ENCODE results near the gene RHNO1.

DNA sequence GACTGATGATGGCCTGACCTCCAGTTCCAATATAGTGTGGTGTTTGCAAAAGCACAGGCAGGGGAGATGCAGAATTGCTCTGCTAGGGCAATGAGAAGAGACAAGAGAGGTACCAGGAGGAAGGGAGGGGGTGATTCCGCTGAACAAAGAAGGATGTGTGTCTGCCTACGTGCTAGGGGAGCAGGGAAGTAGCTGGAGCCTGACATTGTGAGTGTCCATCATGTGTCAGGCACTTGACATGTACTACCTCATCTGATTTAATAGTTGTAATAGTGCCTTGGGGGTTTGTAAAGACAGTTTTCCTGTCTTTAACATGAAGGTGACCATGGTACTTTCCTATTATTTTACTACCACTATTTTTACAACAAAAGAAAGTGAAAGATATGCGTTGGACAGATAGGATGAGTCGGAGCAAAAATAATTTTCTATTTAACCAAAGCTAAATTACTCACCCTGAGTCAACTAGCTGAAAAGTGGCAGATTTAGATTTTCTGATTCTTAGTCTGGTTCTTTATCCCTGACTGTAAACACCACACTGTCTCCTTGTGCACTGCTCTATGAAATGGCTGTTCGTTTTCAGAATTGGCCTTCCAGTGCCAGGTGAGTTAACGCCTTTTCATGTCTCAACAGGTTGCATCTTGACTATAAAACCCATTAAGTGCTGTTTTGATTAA, 48.4 kb downstream of the RHNO1 start:
- TF ChIP-seq CTCF (IDR thresholded peaks at IDR 0.05) = no peak
- TF ChIP-seq POLR2AphosphoS5 (IDR thresholded peaks at IDR 0.05) = no peak
- TF ChIP-seq POLR2A (IDR thresholded peaks at IDR 0.05) = no peak
- no peak for TF ChIP-seq EP300 (IDR thresholded peaks at IDR 0.05)

Measured in suprapubic skin (tissue), 4 donors.